ENCODE measurements around the gene OR14J1.

OR14J1 gene

GRCh38 chr6:29354980-29355379, 53.5 kb downstream of the OR14J1 start:
- TF ChIP-seq CTCF (conservative IDR thresholded peaks at IDR 0.05; ENCODE audit: low read depth, low read length) = no peak
- DNase-seq (ENCODE audit: low read depth) = no peak
- H3K4me3 ChIP-seq (ENCODE audit: low read depth, low read length) = no peak overlapping the region

- no peak overlapping the region for H3K4me3 ChIP-seq (ENCODE audit: low read depth, low read length)
- TF ChIP-seq CTCF (conservative IDR thresholded peaks at IDR 0.05; ENCODE audit: low read depth, low read length) = no peak
- no peak for DNase-seq (ENCODE audit: low read depth)
These were observed 54.1 kb downstream of the OR14J1 start for GRCh38 chr6:29355603-29356002.

Data from choroid plexus epithelial cell (primary cell).